GM19351 (cell line): ENCODE data around the gene HIVEP3.
A peak's percentile ranks its signal among the peaks of the same experiment; 100 is the strongest.

Experiments
- ATAC-seq: cut with Tn5 transposase; IDR thresholded peaks from one replicate; pipeline ENCODE4 v1.9.1; 2021; ENCODE audit warnings: mild to moderate bottlenecking, moderate library complexity; ENCODE audit not compliant: unreplicated experiment

HIVEP3 gene

DNA sequence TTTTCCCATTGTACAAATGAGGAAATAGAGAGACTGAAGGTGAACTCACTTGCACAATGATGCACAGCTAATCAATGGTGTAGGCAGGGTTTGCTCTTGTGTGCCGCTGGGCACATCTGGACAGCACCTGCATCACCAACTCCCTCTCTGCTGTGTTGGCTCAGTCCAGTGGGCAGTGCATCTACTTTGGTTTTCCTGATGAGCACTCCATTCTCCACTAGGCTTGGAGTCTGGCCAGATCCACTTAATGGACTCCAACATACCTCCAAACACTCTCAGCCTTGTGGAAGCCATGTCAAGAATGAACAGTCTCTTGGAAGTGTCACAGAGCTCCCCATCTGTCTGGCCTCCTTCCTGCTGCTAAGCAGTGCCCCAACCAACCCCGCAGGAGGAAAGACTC, 152.2 kb downstream of the HIVEP3 start:
- ATAC-seq: no peak

DNA sequence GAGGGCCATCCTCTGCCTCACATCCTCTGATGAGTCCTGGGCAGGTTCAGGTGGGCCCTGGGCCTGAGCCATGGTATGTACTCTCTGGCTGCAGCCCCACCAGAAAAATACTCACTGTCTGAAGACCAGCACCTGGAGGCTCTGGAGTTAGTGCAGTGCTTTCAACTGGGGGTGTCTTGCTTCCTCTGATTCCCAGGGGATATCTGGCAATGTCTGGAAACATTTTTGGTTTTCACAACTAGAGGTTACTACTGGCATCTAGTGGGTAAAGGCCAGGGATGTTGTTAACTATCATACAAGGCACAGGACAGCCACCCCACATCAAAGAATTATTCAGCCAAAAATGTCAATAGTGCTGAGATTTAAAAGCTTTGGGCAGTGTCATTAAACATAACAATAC, 152.7 kb downstream of the HIVEP3 start:
- no peak for ATAC-seq

DNA sequence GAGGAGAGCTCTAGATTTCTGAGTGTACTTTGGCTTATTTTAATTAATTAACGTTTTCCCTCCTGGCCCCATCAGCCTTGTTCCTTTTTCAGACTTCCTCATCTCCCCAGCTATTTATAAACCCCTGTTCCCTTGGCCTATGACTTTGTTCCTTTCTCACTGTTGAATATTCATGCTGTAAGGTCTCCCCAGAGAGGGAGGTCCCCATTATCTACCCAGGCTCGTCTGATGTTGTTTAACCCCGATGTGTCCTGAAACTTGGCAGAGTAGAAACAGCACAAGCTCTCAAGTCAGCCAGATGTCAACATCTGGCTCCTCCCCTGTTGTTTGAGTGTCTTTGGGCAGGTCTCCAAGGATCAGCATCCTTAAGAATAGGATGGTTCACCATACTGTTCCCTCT, 153.6 kb downstream of the HIVEP3 start:
- no peak for ATAC-seq

DNA sequence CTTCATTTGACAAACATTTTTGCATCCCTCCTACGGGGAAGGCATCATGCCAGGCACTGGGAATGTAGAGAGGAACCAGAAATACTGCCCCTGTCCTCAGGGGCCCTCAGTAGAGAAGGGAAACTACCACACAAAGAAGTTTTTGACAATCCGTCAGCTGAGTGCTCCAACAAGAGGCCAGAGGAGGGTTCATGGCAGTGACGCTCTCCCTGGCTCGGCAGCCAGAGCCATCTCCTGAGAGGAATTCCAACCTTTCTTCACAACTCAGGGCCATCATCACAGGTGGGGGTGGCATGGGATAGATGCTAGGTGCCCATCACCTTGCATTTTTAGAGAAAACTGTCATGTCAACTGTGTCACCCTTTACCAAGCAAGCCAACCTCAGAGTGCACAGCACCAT, 154.1 kb downstream of the HIVEP3 start:
- no peak for ATAC-seq

DNA sequence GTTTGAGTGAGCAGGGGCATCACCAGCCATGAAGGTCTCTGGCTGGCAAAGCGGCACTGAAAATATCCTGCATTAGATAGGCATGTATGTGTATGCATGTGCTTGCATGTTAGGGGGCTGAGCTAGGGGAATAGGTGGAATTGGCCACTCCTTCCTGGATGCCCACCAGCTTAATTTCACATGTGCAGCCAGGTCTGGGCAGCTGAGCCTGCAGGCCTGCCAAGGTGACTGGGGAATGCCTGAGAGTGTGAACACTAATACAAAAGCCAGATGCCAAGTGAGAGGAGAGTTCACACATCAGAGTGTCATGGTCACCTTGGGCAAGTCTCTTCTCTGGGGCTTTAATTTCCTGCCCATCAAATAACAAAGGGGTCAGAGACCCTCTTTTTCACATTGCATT, 155.9 kb downstream of the HIVEP3 start:
- ATAC-seq: no peak

DNA sequence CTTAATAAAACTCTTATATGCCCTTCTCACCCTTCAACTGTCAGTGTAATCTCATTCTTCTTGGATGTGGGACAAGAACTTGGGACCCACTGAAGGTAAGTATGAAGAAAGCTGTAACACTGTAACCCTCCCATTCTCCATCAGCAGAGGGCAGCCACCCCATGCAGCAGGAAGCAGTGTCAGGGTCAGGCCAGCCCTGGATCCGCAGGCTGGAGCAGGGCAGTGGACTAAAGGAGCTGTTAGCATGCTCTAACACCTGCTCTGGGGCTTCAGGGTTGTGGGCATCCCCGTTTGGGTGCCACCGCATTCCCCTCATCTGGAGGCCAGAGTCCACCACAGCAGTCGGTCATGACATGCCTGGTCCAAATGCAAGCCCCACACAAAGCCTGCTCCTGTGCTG, 156.5 kb downstream of the HIVEP3 start:
- ATAC-seq: no peak

DNA sequence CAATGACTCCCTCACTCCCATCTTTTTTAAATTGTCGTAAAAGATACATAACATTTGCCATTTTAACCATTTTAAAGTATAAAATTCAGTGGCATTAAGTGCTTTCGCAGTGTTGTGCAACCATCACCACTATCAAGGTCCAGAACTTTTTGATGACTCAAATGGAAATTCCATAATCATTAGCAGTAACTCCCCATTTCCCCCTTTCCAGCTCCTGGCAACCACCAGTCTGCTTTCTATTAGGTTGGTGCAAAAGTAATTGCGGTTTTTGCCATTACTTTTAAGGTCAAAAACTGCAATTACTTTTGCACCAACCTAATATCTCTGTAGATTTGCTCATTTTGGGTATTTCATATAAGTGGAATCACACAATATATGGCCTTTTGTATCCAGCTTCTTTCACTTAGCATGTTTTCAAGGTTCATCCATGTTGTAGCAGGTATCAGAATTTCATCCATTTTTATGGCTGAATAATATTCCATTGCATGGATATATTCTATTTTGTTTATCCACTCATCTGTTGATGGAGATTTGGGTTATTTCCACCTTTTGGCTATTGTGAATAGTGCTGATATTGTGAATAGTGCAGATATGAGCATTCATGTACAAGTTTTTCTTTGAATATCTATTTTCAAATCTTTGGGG, 159.7 kb downstream of the HIVEP3 start:
- no peak for ATAC-seq

DNA sequence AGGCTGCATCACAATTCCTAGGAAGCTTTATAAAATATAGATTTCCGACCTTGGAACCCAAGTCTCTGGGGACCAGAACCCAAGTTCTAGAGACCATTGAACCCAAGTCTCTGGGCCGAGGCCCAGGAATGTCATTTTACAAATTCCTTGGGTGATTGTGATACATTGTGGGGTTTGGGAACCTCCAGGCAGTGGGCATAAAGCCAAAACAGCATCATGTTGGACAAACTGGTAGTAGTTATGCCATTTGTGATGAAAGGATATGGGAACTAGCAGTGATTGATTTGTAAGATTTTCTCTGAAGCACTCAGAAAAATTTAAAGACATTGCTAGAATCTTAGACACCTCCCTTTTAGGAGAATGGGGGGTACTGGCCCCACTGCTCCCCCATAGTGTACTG, 160.2 kb downstream of the HIVEP3 start:
- ATAC-seq: no peak

DNA sequence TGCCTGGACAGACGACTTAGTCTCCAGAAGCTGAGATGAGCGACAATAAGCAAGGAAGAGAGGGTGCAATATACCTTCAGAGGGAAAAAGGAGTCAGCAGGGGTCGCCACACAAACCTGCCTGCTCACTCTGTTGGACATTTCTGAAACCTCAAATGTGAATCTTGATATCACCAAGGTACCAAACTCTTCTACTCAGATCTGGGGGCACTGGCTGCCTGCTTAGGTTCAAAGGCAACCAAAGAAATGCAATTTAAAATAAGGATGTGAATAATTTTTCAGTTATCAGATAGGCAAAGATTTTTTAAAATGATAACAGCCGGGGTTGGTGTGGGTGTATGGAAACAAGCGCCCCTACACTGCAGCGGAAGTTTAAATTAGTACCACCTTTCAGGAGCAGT, 164.2 kb downstream of the HIVEP3 start:
- no peak for ATAC-seq

DNA sequence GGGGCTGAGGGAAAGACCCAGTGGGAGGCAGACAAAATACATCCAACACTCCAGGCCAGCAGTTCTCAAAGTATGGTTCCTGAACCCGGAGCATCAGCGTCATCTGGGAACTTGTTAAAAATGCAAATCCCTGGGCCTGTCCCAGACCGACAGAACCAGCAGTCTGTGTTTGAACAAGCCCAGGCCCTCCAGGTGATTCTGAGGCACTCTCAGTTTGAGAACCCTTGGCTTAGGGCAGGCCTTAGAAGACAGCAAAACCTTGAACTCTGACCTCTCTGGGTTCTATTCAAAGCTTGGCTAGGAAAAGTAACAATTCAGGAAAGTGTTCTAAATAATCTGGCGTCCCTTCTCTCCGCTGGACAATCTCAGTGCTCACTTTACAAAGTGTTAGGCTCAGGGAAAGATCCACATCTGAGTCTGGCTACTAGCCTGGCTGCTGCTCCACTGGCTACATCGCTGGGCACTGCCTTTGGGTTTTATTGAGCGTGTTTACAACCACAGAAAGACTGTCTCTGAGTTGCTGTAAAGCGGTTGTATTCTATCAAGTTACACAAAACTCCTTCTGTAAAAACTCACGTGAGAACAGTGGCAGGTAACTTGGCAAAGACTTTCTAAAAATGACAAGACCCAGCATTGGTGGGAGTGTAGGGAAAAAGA, 166.1 kb downstream of the HIVEP3 start:
- ATAC-seq: peak; percentile 23

DNA sequence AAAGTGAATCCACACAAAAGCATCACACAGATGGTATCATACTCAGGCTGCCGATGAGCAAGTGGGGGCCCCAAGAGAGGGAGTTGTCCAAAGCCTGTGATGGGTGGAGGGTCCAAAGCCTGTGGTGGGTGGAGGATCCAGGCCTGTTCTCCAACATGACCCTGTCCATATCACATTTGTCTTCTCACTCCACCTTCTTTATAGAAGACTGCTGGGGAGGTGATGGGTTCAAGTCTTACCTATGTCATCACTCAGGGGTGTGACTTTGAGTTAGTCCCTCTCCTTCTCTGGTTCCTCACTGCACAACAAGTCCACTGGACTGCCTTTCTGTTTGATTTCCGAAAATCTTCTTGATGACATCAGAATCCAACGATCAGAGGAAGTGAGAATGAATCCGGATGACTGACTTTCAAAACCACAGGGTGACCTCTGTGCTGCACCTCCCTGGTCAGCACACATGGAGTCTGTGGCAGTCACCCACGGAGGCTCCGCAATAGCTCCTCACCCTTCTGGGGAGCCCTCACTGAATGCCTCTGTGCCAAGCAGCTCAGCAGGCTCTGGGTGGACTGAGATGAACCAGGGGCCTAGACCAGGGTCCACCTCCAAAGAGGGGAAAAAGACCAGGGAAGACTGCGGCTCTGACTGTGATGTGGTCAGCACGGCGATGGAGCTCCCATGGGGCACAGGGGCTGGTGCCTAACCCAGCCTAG, 166.8 kb downstream of the HIVEP3 start:
- peak; percentile 48 for ATAC-seq

DNA sequence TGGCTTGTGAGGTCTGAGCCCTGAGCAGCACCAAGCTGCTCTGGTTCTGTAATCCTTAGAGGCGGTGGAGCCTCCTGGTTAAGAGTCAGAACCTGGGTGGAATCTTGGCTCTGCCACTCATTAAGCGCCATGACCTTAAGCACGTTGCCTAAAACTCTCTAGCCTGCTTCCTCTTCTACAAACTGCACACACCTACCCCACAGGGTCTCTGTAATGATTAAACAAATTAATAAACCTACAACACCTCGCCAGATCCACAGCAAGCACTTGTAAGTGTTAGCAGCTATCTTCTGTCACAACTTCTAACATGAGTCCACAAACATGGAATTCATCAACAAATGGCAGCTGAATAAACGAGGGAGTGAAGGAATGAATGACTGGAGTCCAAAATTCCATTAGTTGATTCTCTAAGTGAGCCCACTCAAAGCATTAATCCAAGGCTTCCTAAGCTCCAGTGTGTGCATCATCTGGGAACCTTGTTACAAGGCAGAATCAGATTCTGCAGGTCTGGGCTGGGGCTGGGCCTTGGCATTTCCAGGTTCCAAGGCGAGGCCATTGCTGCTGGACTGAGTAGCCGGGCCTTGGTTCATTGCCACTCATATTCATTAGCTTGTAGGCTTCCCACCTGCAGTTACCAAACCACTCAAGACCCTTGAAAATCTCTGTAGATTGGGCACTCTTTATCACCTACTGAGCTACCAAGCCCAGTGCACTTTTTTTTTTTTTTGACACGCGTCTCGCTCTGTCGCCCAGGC, 168.6 kb downstream of the HIVEP3 start:
- no peak for ATAC-seq

DNA sequence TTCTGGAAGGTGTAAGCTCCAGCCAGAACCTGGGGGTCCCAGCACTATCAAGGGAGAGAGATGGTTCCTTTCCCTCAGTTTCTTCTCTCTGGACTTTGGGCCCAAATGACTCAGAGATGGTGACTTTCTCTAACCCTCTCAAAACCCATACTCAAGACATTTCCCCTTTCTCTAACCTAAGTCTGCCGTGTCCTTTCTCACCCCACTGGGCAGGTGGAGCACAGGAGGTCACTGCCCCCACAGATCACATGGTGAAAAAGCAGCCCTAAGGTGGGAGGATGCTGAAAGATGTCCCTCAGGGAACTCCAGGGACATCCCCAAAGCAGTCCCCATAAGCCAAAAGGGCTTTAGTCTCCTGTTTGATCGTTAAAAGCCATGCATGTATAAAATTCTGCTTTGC, 173.7 kb downstream of the HIVEP3 start:
- ATAC-seq: peak; percentile 59

DNA sequence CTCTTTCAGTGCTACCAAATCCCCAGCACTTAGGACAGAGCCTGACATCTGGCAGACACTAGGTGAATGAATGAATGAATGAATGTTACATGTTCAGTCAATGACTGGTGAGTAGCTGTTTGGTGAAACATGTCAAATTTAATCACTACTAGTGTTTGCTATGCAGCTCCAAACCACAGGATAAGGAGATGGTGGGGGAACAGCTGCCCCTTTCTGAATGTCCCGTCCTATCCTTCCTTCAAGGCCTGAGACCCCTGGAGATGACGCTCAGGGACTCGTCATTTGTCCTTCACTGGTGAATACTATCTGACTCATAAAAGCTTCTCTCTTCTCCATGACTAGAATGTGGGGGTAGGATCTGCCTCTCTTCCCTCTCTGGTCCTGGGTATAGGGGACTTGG, 175.4 kb downstream of the HIVEP3 start:
- ATAC-seq: no peak

DNA sequence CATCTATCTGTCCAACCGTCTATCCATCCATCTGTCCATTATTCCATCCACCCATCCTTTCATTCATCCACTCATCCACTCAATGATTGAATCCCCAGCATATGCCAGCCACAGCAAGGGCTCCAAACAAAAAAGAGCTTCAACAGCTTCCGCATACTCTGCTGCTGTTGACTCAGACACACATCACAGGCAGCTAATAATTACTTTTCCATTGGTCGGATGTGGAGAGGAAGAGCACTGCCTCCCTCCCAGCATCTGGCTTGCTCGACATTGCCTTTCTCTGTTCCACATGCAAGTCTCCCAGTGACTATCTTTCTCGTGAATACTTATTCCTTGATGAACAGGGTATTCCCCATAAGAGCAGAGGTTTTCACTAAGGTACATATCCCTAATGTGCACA, 176.5 kb downstream of the HIVEP3 start:
- ATAC-seq: no peak

DNA sequence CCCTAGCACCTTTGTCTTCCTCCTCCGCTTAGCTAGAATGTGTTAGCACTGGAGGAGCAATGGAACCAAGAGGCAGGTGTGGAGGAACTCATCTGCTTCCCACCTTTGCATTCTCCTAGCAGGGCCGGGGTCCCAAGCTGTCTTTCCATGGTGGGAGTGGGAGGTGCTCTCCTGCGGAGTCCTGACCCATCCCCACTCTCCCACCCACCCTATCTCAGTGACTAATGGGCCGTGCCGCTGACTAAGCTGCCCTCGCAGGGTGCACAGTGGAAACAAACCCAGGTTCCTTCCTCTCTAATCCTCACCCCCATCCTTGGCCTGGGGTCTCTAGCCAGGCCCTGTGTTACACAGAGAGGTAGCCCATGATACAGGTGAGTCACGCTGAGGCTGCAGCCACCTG, 177.5 kb downstream of the HIVEP3 start:
- no peak for ATAC-seq

DNA sequence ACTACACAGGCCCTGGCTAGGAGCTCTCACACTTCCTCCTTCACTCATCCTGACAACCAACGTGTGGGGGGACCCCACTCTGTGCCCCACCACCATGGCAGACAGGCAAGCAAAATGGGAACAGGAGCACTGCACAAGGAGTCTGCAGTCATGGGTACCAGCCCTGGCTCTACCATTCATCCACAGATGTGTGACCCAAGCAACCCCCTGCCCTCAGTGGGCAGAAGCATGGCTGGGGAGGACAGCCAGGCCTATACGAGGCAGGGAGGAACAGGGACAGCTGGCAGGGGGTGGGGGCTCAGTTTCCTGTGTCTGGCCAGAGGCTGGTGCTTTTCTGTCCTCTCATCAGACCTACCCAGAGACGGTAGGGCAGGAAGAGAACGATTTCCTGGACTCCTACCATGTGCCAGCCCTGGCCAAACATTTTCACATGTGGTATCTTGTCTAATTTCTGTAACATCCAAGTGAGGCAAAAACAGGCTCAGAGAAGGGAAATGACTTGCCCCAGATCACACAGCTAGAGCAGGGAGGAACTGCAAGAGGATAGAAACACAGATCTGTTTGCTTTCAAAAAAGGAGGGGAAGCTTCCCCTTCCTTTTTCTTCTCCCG, 178.0 kb downstream of the HIVEP3 start:
- no peak for ATAC-seq

DNA sequence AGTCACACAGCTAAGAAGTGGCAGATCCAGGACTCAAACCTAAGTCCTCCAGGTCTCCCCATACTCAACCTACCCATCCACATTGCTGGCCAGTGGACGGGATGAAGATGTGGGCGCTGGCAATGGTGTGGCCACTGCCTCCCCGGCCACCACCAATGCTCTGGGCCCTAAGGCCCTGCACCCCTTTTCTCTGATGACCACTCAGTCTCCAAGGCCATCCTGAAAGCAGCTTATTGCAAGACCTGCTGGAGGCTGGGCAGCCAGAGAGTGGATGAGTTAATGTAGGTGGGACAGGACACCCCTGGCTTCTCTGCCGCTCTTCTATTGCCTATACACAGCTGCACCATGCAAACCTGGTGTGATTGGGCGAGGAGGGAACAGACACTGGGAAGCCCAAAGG, 178.7 kb downstream of the HIVEP3 start:
- no peak for ATAC-seq

DNA sequence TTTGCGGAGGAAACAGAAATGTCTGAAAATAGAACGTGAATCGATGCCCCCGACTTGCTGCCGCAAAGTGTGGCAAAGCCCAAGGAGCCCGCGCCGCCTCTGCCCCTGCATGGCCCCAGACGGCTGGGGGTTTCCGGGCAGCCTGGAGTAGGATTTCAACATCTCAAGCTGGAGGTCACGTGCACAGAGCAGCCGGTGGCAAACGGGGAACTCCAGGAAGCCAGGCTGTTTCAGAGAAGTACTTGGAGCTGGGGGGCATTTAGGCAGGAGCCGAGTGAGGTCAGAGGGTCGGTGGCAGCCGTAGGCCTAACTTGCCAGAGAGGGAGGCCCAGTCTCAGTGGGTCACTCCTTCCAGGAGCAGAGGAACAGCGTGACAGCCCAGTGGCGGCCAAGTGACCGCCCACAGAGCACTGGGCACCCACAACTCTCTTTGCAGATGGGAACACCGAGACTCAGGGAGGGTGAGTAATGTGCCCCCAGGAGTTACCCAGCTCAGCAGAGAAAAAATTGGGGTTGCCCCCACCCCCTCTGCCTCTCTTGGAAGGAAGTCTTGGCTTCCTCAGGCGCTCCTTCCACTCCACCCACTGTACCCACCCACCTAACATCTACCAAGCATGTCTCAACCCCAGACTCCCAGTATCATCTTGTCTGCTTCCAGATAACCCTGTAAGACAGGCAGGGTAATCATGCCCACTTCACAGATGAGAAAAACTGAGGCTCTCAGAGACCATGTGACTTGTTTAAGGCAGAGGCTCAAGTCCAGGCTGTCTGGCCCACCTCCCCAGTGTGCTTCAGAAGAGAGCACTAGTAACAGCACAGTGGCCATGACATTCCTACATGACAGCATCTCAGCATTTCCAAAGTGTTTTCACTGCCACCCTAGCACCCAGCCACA, 179.4 kb downstream of the HIVEP3 start:
- peak; percentile 56 for ATAC-seq

DNA sequence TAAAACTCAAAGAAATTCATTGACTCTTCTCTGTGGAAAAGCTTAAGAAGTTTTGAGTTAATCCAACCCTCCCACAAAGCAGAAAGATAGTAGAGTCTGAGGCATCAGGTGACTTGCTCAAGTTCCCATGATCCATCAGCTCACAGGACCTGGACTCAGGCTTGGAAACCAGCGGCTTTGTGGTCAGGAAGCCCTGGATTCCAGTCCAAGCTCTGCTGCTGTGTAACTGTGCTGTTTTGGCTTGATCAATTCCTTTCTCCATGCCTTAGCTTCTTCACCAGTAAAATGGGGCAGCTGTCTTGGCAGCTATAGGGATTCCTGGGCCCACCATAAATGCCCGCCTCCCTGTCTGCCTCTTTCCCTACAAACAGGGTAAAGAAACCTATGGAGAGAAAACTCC, 180.2 kb downstream of the HIVEP3 start:
- no peak for ATAC-seq
